ENCODE measurements around the gene PRM3.

PRM3 gene

GRCh38 chr16:11314309-11314894 lies 41.0 kb upstream of the PRM3 start:
- peaks cover 61% of the 10 kb centered on the region for H3K4me1 ChIP-seq (ENCODE audit: low read depth, poor library complexity, severe bottlenecking)
- H3K4me2 ChIP-seq: no peak overlapping the region
- no peak overlapping the region for H3K27ac ChIP-seq
- no peaks in the 10 kb centered on the region for H3K36me3 ChIP-seq (ENCODE audit: insufficient read depth)
- no peaks in the 10 kb centered on the region for H3K27me3 ChIP-seq (ENCODE audit: insufficient read depth, low read depth)
- no peaks in the 10 kb centered on the region for H4K20me1 ChIP-seq (ENCODE audit: insufficient read depth)
- H2AFZ ChIP-seq (ENCODE audit: low read depth): no peak overlapping the region
- TF ChIP-seq CTCF (conservative IDR thresholded peaks at IDR 0.05; ENCODE audit: low read depth, low read length): no peak
- no peaks in the 10 kb centered on the region for H3K79me2 ChIP-seq (ENCODE audit: insufficient read depth, low read depth)
- no peak overlapping the region for H3K9ac ChIP-seq
- no peak overlapping the region for H3K4me3 ChIP-seq (IDR thresholded peaks at IDR 0.05; ENCODE audit: insufficient read depth, low read depth, low read length)

GRCh38 chr16:11313493-11314308 lies 40.3 kb upstream of the PRM3 start:
- Histone ChIP-seq H3K4me3 (IDR thresholded peaks at IDR 0.05; ENCODE audit: insufficient read depth, low read depth, low read length) (no peak overlapping the region), H3K27ac (0 out of 2 replicates have a peak overlapping the region, but pooled peaks have one; percentile 89), H2AFZ (ENCODE audit: low read depth) (no peak overlapping the region; the same call in 1 of the 2 replicates), H3K9ac (no peak overlapping the region), H3K36me3 (ENCODE audit: insufficient read depth) (no peaks in the 10 kb centered on the region), H3K79me2 (ENCODE audit: insufficient read depth, low read depth) (no peaks in the 10 kb centered on the region), H4K20me1 (ENCODE audit: insufficient read depth) (no peaks in the 10 kb centered on the region), H3K4me1 (ENCODE audit: low read depth, poor library complexity, severe bottlenecking) (peaks cover 63% of the 10 kb centered on the region), H3K4me2 (peak overlapping the region; percentile 62), H3K27me3 (ENCODE audit: insufficient read depth, low read depth) (no peaks in the 10 kb centered on the region)
- no peak for TF ChIP-seq CTCF (conservative IDR thresholded peaks at IDR 0.05; ENCODE audit: low read depth, low read length)

GRCh38 chr16:11312718-11313492 lies 39.5 kb upstream of the PRM3 start:
- Histone ChIP-seq H3K27me3 (ENCODE audit: insufficient read depth, low read depth) (no peaks in the 10 kb centered on the region), H2AFZ (ENCODE audit: low read depth) (peak overlapping the region; percentile 27; the same call in 1 of the 2 replicates), H3K9ac (peak overlapping the region; percentile 46; the same call in 1 of the 2 replicates), H3K36me3 (ENCODE audit: insufficient read depth) (no peaks in the 10 kb centered on the region), H4K20me1 (ENCODE audit: insufficient read depth) (no peaks in the 10 kb centered on the region), H3K79me2 (ENCODE audit: insufficient read depth, low read depth) (no peaks in the 10 kb centered on the region), H3K4me3 (IDR thresholded peaks at IDR 0.05; ENCODE audit: insufficient read depth, low read depth, low read length) (no peak overlapping the region), H3K27ac (peak overlapping the region; percentile 89), H3K4me1 (ENCODE audit: low read depth, poor library complexity, severe bottlenecking) (peaks cover 71% of the 10 kb centered on the region), H3K4me2 (peak overlapping the region; percentile 62)
- no peak for TF ChIP-seq CTCF (conservative IDR thresholded peaks at IDR 0.05; ENCODE audit: low read depth, low read length)

- Histone ChIP-seq H3K4me3 (IDR thresholded peaks at IDR 0.05; ENCODE audit: insufficient read depth, low read depth, low read length) (no peak overlapping the region), H3K9ac (peak overlapping the region; percentile 39; the same call in 1 of the 2 replicates), H3K27me3 (ENCODE audit: insufficient read depth, low read depth) (no peaks in the 10 kb centered on the region), H3K4me1 (ENCODE audit: low read depth, poor library complexity, severe bottlenecking) (peaks cover 77% of the 10 kb centered on the region), H4K20me1 (ENCODE audit: insufficient read depth) (no peaks in the 10 kb centered on the region), H3K4me2 (peak overlapping the region; percentile 70), H3K36me3 (ENCODE audit: insufficient read depth) (no peaks in the 10 kb centered on the region), H2AFZ (ENCODE audit: low read depth) (no peak overlapping the region), H3K27ac (peak overlapping the region; percentile 89), H3K79me2 (ENCODE audit: insufficient read depth, low read depth) (no peaks in the 10 kb centered on the region)
- TF ChIP-seq CTCF (conservative IDR thresholded peaks at IDR 0.05; ENCODE audit: low read depth, low read length): no peak
Measured at GRCh38 chr16:11310997-11311561, 37.6 kb upstream of the PRM3 start.
